T-helper 1 cell (primary cell): ENCODE results near the gene VTI1A.
"Not testable (repeated sequence)": the region's sequence is repeated elsewhere in the genome, so short reads cannot be mapped to it uniquely, and the experiment has no call there.

Experiments
- DNase-seq, 5 donors: peaks; one replicate each; pipeline ENCODE4 v3.0.0-alpha.2; 2012 to 2020

Gene VTI1A

DNA sequence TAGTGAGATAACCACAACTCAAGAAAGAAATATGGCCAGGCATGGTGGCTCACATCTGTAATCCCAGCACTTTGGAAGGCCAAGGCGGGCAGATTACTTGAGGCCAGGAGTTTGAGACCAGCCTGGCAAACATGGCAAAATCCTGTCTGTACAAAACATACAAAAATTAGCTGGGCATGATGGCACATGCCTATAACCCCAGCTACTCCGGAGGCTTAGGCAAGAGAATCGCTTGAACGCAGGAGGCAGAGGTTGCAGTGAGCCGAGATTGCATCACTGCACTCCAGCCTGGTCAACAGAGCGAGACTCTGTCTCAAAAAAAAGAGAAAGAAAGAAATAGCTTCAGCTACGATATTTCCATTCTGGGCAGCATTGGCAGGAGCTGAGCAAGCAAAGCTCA lies 143.8 kb downstream of the VTI1A start:
- not testable (repeated sequence) for DNase-seq

DNA sequence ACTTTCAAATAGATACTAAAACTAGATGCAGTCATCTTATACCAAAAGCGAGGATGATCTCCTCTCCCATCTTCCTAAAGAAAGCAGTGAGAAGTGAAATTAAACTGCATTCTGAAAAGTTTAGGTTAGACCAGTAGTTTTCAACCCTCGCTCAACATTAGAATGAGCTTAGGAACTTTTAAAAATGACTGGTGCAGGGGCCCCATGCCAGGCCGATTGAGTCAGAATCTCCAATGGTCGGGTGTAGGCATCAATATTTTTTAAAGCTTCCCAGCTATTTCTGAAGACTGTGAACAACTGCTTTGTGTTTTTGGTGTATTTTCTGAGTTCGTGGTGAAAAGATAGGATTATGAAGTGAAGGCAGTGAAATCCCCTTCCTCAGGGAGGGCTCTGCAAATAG lies 146.0 kb downstream of the VTI1A start:
- no peak for DNase-seq

DNA sequence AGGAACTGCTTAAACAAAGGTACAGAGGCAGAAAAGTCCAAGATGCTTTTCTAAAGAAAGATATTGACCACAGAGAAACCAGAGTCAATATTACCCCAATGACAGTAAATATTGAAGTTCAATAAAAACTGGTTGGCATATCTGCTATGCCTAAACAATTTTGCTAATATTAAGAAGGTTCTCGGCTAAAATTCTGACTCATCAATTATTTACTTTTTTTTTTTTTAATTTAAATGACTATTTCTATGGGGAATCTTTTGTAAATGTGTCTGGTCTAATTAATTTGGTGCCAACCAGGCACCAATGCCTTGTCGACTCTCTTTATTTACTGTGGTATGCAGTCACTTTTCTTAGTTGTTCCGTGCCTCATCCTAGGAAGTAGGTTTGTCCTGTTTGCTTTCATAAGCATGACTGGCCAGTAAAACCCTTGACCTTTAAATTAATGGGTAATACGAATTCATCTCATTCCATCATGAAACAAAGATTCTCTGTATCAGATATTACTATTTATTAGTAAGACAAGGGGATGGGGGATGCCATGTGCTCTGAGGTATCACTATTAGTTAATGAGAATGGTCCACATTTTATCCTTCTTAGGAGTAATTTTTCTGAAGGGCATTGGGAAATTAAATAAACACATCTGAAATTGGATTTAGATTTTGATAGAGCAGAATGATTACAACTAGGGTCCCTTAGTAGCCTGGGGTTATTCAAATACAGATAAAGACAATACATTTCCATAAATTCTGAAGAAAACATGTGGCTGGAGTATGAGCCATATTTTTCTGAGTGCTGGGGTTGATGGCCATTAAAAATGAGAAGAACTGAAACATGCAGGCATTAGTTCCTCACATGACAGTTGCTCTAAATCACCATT lies 154.4 kb downstream of the VTI1A start:
- no peak for DNase-seq

DNA sequence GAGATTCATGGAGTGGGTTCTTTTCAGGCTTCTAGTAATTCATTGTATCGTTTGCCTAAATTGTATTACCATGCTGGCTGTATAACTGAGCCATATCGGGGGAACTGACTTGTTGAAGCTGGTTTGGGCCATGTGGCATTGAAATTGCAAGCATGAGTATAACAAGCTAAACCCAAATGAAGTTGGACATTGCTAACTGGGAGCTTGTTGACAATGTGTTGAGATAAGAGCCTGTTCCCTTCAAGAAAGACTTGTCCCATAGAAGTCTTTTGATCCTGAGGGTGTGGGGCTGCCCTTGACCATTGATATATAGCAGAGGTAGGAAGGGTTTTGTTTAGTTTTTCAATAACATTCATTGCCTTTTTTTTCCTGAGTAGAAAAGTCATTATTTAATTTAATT lies 156.0 kb downstream of the VTI1A start:
- no peak for DNase-seq

DNA sequence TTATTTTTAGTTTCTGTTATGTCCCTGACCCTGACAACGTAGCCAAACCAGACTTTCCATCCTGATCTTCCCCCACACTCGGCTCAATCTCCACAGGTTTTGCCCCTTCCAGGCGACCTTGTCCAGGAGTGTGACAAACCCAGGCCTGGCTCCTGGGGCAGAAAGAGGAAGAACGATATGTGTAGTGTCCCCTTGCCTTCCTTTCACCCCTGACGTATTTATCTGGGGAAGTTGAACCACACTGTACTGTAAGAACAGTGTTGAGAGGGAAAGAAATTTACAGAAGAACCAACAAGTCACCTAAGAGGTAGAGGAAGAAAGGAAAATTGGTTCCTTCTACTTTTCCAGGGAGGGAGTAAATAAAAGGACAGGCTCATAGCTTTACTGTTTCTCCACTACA lies 158.0 kb downstream of the VTI1A start:
- no peak for DNase-seq

DNA sequence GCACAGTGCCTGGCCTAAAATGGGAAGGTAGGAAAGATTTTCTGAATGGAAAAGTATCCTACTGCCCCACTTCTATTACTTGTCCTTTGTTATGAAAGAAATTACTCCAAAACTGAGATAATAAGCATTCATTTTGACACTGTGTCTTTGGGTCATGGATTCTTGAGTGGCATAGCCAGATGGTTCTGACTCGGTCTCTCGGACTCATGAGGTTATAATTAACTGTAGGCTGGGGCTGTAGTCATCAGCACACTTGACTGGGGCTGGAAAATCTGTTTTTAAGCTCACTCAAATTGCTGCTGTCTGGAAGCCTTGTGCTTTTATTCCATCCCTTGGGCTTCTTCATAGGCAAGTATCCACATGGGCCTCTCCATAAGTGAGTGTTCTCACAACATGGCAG lies 160.5 kb downstream of the VTI1A start:
- DNase-seq = no peak

DNA sequence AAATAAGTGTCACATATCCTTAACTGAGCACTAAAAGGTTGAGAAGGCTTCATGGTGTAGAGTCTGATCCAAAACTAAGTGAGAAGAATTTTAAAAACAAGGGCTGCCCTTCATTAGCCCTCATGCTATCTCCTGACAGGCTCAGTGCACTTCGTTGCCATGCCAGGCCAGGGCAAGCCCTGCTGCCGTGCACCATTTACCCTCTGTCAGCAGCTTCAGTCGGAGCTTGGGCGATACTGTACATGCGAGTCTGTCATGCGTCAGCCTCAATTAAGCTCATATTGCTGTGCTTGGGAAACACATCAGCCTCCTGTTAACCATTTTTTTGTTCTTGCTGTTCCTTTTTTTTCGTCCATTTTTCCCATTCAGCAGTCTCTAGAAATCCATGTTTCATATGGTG lies 166.6 kb downstream of the VTI1A start:
- DNase-seq = no peak

DNA sequence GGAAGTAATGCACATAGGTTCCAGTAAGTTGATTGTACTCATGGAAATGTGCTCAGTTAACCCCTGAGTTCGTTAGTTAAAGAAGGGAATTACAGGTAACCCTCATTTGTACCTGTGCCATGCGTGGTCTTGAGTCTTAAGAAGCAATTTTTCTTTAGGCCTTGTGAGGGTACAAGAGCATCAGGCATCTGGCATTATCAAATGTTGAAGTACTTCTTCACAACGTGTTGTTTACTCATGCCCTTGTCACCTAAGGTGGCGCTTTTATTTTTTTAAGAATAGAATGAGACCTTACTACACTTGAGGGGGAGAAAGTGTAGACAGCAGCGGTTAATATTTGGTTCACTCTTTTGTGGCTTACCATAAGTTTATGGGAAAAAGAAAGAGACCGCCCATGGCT lies 167.1 kb downstream of the VTI1A start:
- DNase-seq = no peak

DNA sequence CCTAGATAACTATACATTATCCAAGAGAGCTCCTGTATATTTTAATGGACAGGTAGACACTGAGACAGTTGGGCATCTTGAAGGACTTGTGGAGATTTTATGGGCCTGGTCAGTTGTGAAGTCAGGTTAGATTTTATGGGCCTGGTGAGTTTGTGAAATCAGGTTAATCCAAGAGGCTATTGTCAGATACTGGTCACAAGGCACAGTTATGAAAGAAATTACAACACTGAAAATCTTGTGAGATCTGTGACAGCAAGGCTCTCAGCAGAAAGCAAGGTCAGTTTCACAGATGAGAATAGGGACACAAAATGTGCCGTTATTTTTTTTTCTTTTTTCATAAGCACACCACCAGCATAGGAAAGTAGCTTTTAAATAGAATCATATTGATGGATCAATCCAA lies 167.6 kb downstream of the VTI1A start:
- no peak for DNase-seq

DNA sequence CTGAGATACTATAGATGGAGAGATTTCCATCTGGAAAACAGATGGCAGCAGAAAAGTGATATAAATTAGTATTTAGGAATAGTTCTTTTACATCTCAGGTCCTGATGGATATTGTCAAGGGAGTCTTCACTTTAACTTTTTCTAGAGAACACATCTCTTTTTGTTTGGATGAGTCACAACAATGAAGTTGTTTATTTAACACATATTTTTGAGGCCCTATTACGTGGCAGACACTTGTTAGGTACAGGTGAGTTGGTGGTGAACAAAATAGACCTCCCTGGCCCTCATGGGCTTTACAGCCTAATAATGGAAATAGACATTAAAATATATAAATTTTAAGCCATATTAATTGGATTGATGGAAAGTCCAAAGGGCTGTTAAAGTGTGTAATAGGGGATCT lies 168.3 kb downstream of the VTI1A start:
- DNase-seq = no peak

DNA sequence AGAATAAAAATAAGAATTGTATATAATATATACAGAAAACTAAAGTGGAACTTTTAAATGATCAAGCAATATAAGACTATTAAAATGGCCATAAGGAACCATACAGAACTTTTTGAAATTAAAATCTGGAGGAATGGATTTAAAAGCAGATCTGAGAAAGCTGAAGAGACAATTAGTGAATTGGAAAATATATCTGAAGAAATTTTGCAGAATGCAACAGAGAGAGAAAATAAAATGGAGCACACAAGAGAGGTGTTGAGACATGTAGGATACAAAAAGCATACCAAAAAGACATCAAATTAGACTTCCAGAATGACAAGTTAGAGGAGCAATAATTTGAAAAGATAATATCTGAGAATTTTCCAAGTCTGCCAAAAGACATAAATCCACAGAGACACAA lies 169.6 kb downstream of the VTI1A start:
- no peak for DNase-seq

DNA sequence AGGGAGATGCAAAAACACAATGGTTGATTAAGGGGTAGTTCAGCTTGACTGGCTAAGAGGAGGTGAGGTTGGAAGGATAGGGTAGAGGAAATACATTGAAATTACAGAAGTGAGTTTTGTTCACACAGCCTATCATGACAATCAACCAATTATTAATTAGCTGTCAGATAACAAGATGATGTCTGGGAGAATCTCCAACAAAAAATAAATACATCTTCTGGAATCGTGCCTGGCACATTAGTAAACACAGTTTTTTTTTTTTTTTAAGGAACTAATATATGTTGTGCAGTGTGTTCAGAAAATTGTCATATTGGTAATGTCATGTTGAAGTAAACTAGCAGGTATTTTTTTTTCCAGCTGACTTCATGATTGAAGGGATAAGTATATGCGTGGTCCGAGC lies 171.8 kb downstream of the VTI1A start:
- no peak for DNase-seq

DNA sequence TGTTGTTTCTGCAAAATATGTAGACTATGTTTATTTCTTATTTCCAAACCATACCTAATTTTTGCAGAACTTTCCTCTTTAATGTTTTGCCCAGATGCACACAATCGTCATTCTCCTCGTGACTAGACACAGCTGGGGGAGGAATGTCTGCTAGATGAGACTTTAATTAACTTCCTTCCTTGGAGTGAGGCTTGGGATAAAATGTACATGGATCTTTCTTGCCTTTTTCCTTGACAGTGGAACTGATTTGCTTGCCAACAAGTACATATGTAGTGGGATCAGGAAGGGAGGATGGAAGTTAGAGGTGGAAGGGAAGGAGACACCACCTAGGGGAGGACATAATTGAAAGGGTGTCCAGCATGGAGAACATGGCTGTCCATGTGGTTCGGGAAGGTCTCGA lies 172.5 kb downstream of the VTI1A start:
- no peak for DNase-seq

DNA sequence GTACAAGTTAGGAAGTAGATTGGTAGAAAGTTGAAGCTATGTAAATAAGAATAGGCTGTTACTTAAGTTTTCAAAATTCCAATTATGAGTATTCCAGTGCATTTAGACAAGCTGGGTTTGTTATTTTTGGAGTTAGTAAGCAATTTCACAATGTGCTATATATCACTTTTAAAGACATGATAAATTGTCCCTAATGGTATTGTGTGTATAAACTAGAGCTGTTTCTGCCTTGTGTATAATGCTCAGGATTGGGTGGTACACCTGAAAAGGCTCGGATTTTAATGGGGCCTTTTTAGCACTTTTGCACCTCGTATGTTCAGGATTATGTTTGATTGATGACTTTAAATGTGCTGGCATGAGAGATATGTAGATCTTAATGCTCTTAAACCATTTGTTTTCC lies 175.8 kb downstream of the VTI1A start:
- DNase-seq = no peak

DNA sequence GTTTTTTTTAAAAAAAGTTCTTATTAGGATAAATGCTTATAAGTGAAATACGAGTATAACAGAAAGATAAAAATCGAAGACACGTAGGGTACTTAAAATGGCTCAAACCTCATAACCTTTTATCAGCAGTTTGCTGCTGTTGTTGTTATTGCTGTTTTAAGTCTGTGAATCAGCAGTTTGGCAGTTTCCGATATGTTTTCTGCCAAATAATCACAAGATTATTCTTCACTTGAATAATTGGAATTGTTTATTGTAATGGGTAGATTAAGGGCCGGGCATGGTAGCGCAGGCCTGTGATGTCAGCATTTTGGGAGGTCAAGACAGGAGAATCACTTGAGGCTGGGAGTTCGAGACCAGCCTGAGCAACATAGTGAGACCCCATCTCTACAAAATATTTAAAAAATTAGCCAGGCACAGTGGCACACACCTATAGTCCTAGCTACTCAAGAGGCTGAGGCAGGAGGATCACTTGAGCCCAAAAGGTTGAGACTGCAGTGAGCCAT lies 177.6 kb downstream of the VTI1A start:
- DNase-seq = no peak

DNA sequence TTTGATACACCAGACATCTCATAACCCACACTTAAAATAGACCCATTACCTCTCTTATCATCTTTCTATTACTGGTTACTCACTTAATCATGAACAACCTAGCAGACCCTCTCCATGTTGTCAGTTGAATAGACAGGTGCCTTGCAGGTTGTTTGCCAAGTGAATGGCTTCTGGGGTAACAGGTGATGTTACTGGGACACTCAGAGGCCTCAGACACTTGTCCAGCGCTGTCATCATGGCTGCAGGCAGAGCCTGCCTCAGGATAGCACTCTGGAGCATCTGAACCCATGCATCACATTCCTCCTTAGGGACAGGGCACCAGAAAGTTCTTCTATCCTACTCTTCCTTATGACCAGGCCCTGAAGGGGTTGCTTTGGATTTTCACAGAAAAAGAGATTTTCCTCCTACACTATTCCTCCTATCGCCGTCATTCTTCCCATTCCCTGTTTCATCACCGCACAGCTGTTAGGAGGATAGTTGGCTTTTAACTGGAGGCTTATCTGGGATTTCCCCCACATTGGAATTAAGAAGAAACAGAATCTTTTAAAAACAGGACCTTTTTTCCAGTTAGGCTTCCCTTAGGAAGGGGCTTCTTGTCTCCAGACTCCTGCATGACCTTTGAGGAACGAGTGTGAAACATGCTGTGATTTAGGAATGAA lies 182.1 kb downstream of the VTI1A start:
- DNase-seq = no peak

DNA sequence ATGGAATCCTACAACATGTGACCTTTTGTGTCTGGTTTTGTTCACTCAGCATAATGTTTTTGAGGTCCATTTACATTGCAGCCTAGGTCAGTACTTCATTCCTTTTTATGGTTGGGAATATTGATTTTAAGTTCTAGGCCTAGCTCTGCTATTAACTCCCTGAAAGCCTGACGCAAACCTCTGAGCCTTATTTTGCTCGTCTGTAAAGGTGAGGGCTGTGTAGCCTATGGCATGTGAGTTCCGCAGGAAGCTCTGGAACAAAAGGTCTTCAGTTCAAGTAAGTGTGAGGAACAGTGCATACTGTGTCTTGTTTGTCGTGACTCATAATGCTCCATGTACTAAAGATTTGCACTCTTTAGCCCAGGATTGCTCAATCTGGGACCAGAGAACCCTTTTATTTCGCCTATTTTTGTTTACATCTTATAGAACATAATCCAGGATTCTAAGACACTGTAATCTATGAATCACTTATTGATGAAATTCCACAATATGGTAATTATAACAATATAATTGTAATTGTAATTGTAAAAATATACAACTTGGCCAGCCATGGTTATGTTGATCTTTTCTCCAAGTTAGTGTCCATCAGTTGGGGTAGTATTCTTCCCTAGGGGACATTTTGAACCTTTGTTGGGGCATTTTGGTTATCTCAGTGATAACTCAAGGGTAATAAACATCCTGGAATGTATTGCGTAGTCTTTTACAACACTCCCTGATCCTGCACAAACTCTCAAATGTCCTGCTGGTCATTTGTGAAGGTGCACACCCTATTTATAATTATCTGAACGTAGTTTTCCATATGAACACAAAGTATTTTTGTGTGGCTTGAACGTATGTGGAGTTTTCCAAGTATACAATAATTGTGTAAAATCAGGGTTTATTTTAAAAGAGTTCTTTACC lies 184.7 kb downstream of the VTI1A start:
- no peak for DNase-seq

DNA sequence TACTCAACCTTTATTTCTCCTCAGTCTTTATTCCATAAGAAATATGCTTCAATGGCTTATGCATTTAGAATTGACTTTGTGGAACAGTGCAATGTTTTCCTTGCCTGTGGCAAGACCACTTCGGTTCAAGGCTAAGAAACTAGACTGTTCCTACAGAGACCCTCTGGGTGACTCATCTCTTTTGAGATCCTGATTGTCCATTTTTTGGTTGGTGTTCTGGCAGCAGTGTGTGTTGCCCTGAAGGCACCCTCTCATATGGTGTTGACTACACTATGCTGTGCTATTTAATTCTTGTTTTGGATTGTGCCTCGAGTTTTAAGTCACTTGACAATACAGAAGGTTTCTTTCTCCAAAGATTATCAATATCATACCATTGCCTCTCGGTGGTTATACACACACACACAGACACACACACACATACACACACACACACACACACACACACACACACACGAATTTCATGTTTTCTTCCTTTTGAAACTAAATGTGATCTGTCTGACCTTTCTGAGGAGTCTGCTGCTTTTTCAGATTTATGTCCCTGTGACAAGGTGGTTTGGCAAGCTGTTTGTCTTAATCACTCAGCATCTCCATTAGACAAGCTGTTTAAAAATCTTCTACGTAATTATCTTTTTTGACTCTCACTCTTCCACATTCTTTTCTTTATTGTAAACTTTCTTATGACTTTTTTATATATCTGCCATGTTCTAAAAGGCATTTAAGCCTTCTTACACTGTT lies 187.2 kb downstream of the VTI1A start:
- DNase-seq = no peak

DNA sequence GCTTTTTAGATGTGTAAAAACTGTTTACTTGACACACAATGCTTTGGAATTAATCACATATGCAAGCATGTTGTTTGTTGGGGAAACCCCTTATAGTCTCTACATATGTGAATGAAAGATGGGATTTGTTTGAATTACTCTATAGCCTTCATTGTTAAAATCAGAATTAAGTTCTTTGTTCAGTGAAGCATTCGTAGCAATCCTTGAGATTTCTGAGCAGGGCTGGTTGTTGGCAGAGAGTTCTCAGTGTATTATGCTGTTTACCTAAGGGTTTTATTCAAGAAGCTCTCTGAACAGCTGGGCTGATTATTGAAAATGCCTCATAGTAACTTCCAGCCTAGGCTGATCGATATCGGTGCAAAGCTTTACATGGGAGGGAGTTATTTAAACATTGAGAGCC lies 190.9 kb downstream of the VTI1A start:
- no peak for DNase-seq

DNA sequence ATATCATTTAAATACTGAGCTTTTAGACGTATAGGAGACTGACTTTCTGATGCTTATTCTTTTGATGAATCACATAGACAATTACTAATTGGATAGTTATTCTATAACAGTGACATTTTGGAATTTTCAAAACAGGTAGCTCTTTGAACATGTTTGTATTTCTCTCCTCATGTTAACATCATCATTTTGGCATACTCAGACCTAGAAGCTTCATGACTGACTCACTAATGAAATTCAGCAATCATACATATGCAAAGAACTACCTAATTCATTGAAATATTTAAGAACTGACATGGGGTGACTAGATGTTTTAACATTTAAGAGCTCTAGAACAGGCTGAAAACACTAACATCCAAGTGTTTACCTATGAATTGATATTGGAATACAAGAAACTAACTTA lies 192.3 kb downstream of the VTI1A start:
- no peak for DNase-seq

DNA sequence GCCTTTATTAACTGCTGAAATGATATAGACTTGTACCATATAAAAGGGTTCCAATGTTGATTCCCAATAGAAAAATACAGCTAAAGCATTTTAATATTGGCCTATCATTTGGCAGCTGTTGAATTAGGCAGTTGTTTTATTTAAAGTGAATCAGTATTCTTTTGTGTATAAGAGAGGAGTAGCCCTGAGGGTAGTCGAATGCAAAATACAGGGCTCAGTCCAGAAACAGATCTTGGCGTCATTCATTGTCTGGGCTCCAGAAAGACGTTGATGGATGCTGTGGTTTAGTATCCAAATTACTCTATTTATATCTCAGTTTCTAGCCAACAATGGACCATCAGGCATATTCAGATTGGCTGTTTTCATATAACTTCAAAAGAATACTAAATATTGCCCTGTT lies 193.6 kb downstream of the VTI1A start:
- DNase-seq = no peak

DNA sequence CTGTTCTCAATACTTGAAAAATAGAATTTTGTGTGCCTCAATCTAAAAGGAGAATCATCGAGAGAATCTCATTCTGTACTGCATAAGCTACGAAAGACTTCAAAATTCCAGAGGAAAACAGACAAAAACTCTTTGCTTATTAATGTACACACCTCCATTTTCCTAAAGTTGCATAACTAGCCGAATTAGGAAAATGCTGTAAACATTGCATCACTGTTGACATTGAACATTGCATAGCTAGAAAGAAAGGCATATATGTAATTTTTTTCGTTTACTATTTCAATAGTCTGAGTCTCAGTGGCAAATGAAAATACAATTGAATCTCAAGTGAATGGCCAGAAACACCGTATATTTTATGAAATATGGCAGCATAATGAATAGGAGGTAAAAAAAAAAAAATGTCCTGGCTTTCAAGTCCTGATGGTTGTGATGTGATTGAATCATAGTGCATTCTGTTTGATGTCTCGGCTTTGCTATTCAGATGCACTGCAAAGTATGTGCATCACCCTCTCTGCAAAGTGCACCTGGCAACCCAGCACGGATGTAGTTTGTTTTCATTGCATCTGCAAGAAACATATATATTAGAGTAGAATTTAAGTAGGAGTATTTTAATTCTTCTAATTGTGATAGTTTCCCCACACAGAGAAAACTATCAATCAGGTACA lies 196.7 kb downstream of the VTI1A start:
- no peak for DNase-seq
